Loucy (cell line): Measurements from ENCODE around the gene MAP3K7CL.

Source experiments
- EZH2phosphoT487 ChIP-seq: fragments of 200-600 bp; IDR thresholded peaks from 2 replicates; pipeline ENCODE4 v1.6.1; 2018; ENCODE audit warnings: antibody characterized with exemption, mild to moderate bottlenecking, moderate library complexity, borderline replicate concordance
- TF ChIP-seq, protein P1 (sequence below): fragments of 200-600 bp; sonication (generic); conservative IDR thresholded peaks from 2 replicates; pipeline ENCODE4 v1.5.1; 2014; ENCODE audit warnings: mild to moderate bottlenecking, antibody characterized with exemption, low read length

DNA sequence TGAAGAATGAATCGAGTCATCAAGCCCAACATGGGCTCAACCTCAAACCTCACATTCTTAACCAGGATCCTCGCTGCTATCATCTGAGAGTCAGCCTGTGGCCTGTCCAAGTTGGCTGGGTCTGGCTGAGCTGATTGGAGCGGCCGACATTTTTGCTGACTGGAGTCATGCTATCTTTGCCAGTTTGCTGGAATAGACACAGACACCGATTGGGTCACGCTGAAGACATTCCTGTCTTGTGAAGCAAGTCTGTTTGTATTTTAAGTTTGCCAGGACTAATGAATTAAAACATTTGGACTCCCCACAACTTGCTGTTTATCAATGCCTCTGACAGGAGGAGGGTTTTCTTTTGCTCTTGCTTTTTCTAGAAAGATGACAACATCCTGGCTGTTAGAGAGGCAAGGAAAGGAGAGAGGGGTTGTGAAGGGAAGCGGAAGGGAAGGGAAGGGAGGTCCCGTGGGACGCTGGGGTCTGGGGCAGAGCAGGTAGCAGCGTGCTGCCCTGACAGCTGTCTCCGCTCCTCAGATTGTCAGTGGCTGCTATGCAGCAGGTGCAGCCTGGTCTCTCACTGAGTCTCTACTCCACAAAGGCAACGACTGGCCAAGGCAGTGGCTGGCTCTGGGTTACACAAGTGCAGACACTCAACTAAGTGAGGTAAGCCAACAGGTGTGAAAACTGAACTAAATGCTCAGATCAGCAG is at the start of gene MAP3K7CL:
- TF ChIP-seq, protein P1, sequence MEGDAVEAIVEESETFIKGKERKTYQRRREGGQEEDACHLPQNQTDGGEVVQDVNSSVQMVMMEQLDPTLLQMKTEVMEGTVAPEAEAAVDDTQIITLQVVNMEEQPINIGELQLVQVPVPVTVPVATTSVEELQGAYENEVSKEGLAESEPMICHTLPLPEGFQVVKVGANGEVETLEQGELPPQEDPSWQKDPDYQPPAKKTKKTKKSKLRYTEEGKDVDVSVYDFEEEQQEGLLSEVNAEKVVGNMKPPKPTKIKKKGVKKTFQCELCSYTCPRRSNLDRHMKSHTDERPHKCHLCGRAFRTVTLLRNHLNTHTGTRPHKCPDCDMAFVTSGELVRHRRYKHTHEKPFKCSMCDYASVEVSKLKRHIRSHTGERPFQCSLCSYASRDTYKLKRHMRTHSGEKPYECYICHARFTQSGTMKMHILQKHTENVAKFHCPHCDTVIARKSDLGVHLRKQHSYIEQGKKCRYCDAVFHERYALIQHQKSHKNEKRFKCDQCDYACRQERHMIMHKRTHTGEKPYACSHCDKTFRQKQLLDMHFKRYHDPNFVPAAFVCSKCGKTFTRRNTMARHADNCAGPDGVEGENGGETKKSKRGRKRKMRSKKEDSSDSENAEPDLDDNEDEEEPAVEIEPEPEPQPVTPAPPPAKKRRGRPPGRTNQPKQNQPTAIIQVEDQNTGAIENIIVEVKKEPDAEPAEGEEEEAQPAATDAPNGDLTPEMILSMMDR = no peak
- TF ChIP-seq EZH2phosphoT487 = no peak
